WTC11 (cell line): ENCODE data around the gene ERBB4. TPM values are rescaled to one million over a fixed set of nuclear protein-coding genes. Genes with fewer than 3 reads are reported as not detected.

Experiments
- ATAC-seq: fragments of 200-7000 bp; cut with Tn5 transposase; 2 replicates; pipeline ENCODE4 v1.10.0; 2021; ENCODE audit warnings: mild to moderate bottlenecking, moderate library complexity
- CTCF ChIA-PET: fragments of 300-600 bp; sonication (Branson Sonifier 250); formaldehyde crosslinking; loops from one replicate; lab custom pipeline; 2021; ENCODE audit warnings: antibody characterized with exemption; lab: Charles Lee
- POLR2A ChIA-PET: fragments of 350-600 bp; sonication (Branson Sonifier 250); formaldehyde crosslinking; loops from one replicate; lab custom pipeline; 2021; ENCODE audit warnings: antibody characterized with exemption; lab: Charles Lee
- DNase-seq: peaks from one replicate; pipeline ENCODE4 v3.0.0; 2021; ENCODE audit warnings: low spot score
- H3K27ac Mint-ChIP-seq: 2 replicates; pipeline ENCODE4 v1.8.0; 2021; ENCODE audit warnings: mixed read lengths
- H3K27me3 Mint-ChIP-seq: 2 replicates; pipeline ENCODE4 v1.8.0; 2021; ENCODE audit warnings: low read depth, mild to moderate bottlenecking, moderate library complexity, mixed read lengths
- H3K36me3 Mint-ChIP-seq: 2 replicates; pipeline ENCODE4 v1.8.0; 2021; ENCODE audit warnings: mixed read lengths
- H3K4me1 Mint-ChIP-seq: 2 replicates; pipeline ENCODE4 v1.8.0; 2022; ENCODE audit warnings: mixed read lengths
- H3K4me3 Mint-ChIP-seq: 2 replicates; pipeline ENCODE4 v1.8.0; 2021; ENCODE audit warnings: mild to moderate bottlenecking, moderate library complexity, mixed read lengths
- H3K9me3 Mint-ChIP-seq: 2 replicates; pipeline ENCODE4 v1.8.0; 2021; ENCODE audit warnings: mixed read lengths
- CREM ChIP-seq: sonication (generic); formaldehyde crosslinking; IDR thresholded peaks from 2 replicates; pipeline ENCODE4 v1.8.1; 2022; ENCODE audit warnings: mild to moderate bottlenecking, missing genetic modification reagents, moderate library complexity
- FOXP1 ChIP-seq: sonication (generic); formaldehyde crosslinking; IDR thresholded peaks from 2 replicates; pipeline ENCODE4 v1.8.0; 2022; ENCODE audit warnings: missing genetic modification reagents, mild to moderate bottlenecking, moderate library complexity, borderline replicate concordance
- GRHL2 ChIP-seq: fragments of 250-450 bp; sonication (Bioruptor Pico); IDR thresholded peaks from 2 replicates; pipeline ENCODE4 v1.8.0; 2022; ENCODE audit warnings: mild to moderate bottlenecking, moderate library complexity; ENCODE audit not compliant: insufficient replicate concordance, severe bottlenecking
- IRF2 ChIP-seq: sonication (generic); formaldehyde crosslinking; IDR thresholded peaks from 2 replicates; pipeline ENCODE4 v1.8.0; 2022; ENCODE audit warnings: low read depth, missing genetic modification reagents, borderline replicate concordance
- MLX ChIP-seq: sonication (generic); formaldehyde crosslinking; IDR thresholded peaks from 2 replicates; pipeline ENCODE4 v1.8.1; 2023; ENCODE audit warnings: mild to moderate bottlenecking, missing genetic modification reagents, moderate library complexity
- PRDM15 ChIP-seq: sonication (generic); formaldehyde crosslinking; IDR thresholded peaks from 2 replicates; pipeline ENCODE4 v1.8.0; 2022; ENCODE audit warnings: missing genetic modification reagents
- SOX15 ChIP-seq: fragments of 250-450 bp; sonication (Bioruptor Pico); IDR thresholded peaks from 2 replicates; pipeline ENCODE4 v1.9.0; 2021; ENCODE audit warnings: mild to moderate bottlenecking
- TP53 ChIP-seq: sonication (generic); formaldehyde crosslinking; IDR thresholded peaks from 2 replicates; pipeline ENCODE4 v1.8.1; 2023; ENCODE audit warnings: mild to moderate bottlenecking, missing genetic modification reagents
- ZNF138 ChIP-seq: sonication (generic); formaldehyde crosslinking; conservative IDR thresholded peaks from 2 replicates; pipeline ENCODE4 v1.8.1; 2022; ENCODE audit warnings: mild to moderate bottlenecking, moderate library complexity, missing genetic modification reagents
- ZNF263 ChIP-seq: sonication (generic); formaldehyde crosslinking; IDR thresholded peaks from 2 replicates; pipeline ENCODE4 v1.8.1; 2022; ENCODE audit warnings: low read depth, mild to moderate bottlenecking, moderate library complexity, missing genetic modification reagents
- ZNF396 ChIP-seq: fragments of 250-450 bp; sonication (Bioruptor Pico); IDR thresholded peaks from 2 replicates; pipeline ENCODE4 v1.8.0; 2021; ENCODE audit warnings: mild to moderate bottlenecking, moderate library complexity, borderline replicate concordance
- total RNA-seq: library from RNA; stranded (reverse); gene quantifications from 3 replicates; pipeline ENCODE4 v1.2.3, GENCODE V29; 2021
- TF ChIP-seq, protein P1 (sequence below): fragments of 250-450 bp; sonication (Bioruptor Pico); IDR thresholded peaks from 2 replicates; pipeline ENCODE4 v1.9.0; 2021; ENCODE audit warnings: mild to moderate bottlenecking
- TF ChIP-seq, protein P2 (sequence below): sonication (generic); formaldehyde crosslinking; conservative IDR thresholded peaks from 2 replicates; pipeline ENCODE4 v1.8.1; 2022; ENCODE audit warnings: mild to moderate bottlenecking, missing genetic modification reagents
- TF ChIP-seq, protein P3 (sequence below): sonication (generic); formaldehyde crosslinking; conservative IDR thresholded peaks from 2 replicates; pipeline ENCODE4 v1.8.1; 2023; ENCODE audit warnings: mild to moderate bottlenecking, low read depth, missing genetic modification reagents, moderate library complexity
- TF ChIP-seq, protein P4 (sequence below): sonication (generic); formaldehyde crosslinking; IDR thresholded peaks from 2 replicates; pipeline ENCODE4 v1.8.0; 2023; ENCODE audit warnings: missing genetic modification reagents, mild to moderate bottlenecking, borderline replicate concordance

The ERBB4 gene
- total RNA-seq, 1 experiment from 2014 or later, result 1.6 TPM

- Mint-ChIP-seq H3K9me3 (no peaks in the 10 kb centered on the region), H3K27me3 (no peaks in the 10 kb centered on the region), H3K27ac (no peak overlapping the region), H3K4me1 (0 out of 2 replicates have a peak, but pooled peaks cover 7% of the 10 kb centered on the region), H3K4me3 (no peak overlapping the region), H3K36me3 (no peaks in the 10 kb centered on the region)
- no peak for DNase-seq
- ATAC-seq, result no peak
- TF ChIP-seq SOX15 (CRISPR knock-in tag), result no peak
- ChIA-PET CTCF (no interaction called here), POLR2A (no interaction called here)
These were observed 238.7 kb downstream of the ERBB4 start for GRCh38 chr2:212299943-212300342.

DNA sequence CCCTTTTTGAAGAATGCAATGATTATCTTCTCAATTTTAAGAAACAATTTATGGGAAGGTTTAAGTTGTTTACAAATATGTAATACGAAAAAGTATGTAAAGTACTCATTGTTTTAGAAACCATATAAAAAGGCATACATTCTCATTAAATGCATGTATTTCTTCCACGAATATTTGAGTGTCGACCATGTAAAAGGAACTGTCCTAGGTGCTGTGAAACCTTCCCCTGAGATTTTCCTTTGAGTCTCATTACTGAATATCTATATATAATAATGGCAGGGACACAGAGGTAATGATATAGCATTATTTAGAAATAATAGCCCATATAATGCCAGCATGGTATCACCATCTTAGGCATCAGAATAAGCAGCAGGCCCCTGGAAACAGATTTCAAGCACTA lies 239.3 kb downstream of the ERBB4 start:
- no peak for DNase-seq
- no peak for ATAC-seq

DNA sequence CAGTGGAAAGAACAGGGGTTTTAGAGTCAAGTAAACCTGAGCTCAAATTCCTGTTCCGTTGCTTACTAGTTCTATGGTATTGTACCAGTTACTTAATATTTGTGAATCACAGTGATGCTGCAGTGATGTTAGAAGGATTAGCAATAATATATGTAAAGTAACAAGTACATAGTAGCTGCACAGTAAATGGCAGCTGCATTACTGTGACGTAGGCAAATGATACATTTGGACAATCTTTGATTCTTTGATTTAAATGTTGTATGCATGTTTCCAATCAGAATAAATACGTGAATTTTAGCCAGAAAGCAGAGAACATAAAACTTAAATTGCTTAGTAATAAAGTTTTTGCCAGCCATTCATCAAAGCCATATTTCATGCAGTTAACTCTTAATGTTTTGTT lies 243.0 kb downstream of the ERBB4 start:
- DNase-seq, result no peak
- TF ChIP-seq MLX (CRISPR knock-in tag), result no peak
- TF ChIP-seq, protein P1, sequence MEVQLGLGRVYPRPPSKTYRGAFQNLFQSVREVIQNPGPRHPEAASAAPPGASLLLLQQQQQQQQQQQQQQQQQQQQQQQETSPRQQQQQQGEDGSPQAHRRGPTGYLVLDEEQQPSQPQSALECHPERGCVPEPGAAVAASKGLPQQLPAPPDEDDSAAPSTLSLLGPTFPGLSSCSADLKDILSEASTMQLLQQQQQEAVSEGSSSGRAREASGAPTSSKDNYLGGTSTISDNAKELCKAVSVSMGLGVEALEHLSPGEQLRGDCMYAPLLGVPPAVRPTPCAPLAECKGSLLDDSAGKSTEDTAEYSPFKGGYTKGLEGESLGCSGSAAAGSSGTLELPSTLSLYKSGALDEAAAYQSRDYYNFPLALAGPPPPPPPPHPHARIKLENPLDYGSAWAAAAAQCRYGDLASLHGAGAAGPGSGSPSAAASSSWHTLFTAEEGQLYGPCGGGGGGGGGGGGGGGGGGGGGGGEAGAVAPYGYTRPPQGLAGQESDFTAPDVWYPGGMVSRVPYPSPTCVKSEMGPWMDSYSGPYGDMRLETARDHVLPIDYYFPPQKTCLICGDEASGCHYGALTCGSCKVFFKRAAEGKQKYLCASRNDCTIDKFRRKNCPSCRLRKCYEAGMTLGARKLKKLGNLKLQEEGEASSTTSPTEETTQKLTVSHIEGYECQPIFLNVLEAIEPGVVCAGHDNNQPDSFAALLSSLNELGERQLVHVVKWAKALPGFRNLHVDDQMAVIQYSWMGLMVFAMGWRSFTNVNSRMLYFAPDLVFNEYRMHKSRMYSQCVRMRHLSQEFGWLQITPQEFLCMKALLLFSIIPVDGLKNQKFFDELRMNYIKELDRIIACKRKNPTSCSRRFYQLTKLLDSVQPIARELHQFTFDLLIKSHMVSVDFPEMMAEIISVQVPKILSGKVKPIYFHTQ (CRISPR knock-in tag), result no peak
- TF ChIP-seq FOXP1 (CRISPR knock-in tag), result no peak
- TF ChIP-seq IRF2 (CRISPR knock-in tag), result no peak
- TF ChIP-seq, protein P2, sequence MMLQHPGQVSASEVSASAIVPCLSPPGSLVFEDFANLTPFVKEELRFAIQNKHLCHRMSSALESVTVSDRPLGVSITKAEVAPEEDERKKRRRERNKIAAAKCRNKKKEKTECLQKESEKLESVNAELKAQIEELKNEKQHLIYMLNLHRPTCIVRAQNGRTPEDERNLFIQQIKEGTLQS (CRISPR knock-in tag), result no peak
- TF ChIP-seq, protein P3, sequence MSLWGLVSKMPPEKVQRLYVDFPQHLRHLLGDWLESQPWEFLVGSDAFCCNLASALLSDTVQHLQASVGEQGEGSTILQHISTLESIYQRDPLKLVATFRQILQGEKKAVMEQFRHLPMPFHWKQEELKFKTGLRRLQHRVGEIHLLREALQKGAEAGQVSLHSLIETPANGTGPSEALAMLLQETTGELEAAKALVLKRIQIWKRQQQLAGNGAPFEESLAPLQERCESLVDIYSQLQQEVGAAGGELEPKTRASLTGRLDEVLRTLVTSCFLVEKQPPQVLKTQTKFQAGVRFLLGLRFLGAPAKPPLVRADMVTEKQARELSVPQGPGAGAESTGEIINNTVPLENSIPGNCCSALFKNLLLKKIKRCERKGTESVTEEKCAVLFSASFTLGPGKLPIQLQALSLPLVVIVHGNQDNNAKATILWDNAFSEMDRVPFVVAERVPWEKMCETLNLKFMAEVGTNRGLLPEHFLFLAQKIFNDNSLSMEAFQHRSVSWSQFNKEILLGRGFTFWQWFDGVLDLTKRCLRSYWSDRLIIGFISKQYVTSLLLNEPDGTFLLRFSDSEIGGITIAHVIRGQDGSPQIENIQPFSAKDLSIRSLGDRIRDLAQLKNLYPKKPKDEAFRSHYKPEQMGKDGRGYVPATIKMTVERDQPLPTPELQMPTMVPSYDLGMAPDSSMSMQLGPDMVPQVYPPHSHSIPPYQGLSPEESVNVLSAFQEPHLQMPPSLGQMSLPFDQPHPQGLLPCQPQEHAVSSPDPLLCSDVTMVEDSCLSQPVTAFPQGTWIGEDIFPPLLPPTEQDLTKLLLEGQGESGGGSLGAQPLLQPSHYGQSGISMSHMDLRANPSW (CRISPR knock-in tag), result no peak
- TF ChIP-seq ZNF263 (CRISPR knock-in tag), result no peak
- TF ChIP-seq ZNF396 (CRISPR knock-in tag), result no peak
- TF ChIP-seq PRDM15 (CRISPR knock-in tag), result no peak
- no peak for TF ChIP-seq ZNF138 (CRISPR knock-in tag)

More for the DNA sequence above, 239.3 kb downstream of the ERBB4 start:
- Mint-ChIP-seq H3K27me3 (no peaks in the 10 kb centered on the region), H3K27ac (no peak overlapping the region), H3K4me3 (no peak overlapping the region), H3K9me3 (no peaks in the 10 kb centered on the region), H3K4me1 (0 out of 2 replicates have a peak, but pooled peaks cover 7% of the 10 kb centered on the region), H3K36me3 (no peaks in the 10 kb centered on the region)
- CTCF ChIA-PET, result no interaction called here
- POLR2A ChIA-PET, result no interaction called here
- TF ChIP-seq GRHL2 (CRISPR knock-in tag) (no peak), TP53 (CRISPR knock-in tag) (no peak), CREM (no peak)
- TF ChIP-seq, protein P4, sequence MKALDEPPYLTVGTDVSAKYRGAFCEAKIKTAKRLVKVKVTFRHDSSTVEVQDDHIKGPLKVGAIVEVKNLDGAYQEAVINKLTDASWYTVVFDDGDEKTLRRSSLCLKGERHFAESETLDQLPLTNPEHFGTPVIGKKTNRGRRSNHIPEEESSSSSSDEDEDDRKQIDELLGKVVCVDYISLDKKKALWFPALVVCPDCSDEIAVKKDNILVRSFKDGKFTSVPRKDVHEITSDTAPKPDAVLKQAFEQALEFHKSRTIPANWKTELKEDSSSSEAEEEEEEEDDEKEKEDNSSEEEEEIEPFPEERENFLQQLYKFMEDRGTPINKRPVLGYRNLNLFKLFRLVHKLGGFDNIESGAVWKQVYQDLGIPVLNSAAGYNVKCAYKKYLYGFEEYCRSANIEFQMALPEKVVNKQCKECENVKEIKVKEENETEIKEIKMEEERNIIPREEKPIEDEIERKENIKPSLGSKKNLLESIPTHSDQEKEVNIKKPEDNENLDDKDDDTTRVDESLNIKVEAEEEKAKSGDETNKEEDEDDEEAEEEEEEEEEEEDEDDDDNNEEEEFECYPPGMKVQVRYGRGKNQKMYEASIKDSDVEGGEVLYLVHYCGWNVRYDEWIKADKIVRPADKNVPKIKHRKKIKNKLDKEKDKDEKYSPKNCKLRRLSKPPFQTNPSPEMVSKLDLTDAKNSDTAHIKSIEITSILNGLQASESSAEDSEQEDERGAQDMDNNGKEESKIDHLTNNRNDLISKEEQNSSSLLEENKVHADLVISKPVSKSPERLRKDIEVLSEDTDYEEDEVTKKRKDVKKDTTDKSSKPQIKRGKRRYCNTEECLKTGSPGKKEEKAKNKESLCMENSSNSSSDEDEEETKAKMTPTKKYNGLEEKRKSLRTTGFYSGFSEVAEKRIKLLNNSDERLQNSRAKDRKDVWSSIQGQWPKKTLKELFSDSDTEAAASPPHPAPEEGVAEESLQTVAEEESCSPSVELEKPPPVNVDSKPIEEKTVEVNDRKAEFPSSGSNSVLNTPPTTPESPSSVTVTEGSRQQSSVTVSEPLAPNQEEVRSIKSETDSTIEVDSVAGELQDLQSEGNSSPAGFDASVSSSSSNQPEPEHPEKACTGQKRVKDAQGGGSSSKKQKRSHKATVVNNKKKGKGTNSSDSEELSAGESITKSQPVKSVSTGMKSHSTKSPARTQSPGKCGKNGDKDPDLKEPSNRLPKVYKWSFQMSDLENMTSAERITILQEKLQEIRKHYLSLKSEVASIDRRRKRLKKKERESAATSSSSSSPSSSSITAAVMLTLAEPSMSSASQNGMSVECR, result no peak

More for the DNA sequence above, 243.0 kb downstream of the ERBB4 start:
- Mint-ChIP-seq H3K4me1 (0 out of 2 replicates have a peak, but pooled peaks cover 3% of the 10 kb centered on the region), H3K36me3 (no peaks in the 10 kb centered on the region), H3K4me3 (no peak overlapping the region), H3K9me3 (no peaks in the 10 kb centered on the region), H3K27ac (no peak overlapping the region), H3K27me3 (no peaks in the 10 kb centered on the region)
- ChIA-PET CTCF (no interaction called here), POLR2A (no interaction called here)
- ATAC-seq, result no peak
